Calu3 (cell line): Measurements from ENCODE around the gene IGIP. TPM values are rescaled to one million over a fixed set of nuclear protein-coding genes. Genes with fewer than 3 reads are reported as not detected.

Experiments used
- BruUV-seq: library from RNA; stranded (reverse); fragments of 400-500 nt; replicated peaks from 2 replicates; lab custom pipeline; 2021; lab: Mats Ljungman, UMichigan
- CTCF ChIA-PET: fragments of 300-600 bp; sonication (Branson Sonifier 250); formaldehyde crosslinking; loops from one replicate; lab custom pipeline; 2022; ENCODE audit warnings: antibody characterized with exemption; lab: Charles Lee
- DNase-seq: peaks from one replicate; pipeline ENCODE4 v3.0.0; 2022
- H3K27ac Mint-ChIP-seq: one replicate; pipeline ENCODE4 v1.8.0; 2022; ENCODE audit warnings: mixed read lengths; ENCODE audit not compliant: unreplicated experiment
- H3K27me3 Mint-ChIP-seq: one replicate; pipeline ENCODE4 v1.8.0; 2022; ENCODE audit warnings: mixed read lengths; ENCODE audit not compliant: unreplicated experiment
- H3K36me3 Mint-ChIP-seq: one replicate; pipeline ENCODE4 v1.8.0; 2022; ENCODE audit warnings: mild to moderate bottlenecking, moderate library complexity, mixed read lengths; ENCODE audit not compliant: insufficient read depth, unreplicated experiment
- H3K4me1 Mint-ChIP-seq: one replicate; pipeline ENCODE4 v1.8.0; 2022; ENCODE audit warnings: mild to moderate bottlenecking, low read depth, mixed read lengths; ENCODE audit not compliant: unreplicated experiment
- H3K4me3 Mint-ChIP-seq: one replicate; pipeline ENCODE4 v1.8.0; 2022; ENCODE audit warnings: mild to moderate bottlenecking, low read depth, moderate library complexity, mixed read lengths; ENCODE audit not compliant: unreplicated experiment
- H3K9me3 Mint-ChIP-seq: one replicate; pipeline ENCODE4 v1.8.0; 2022; ENCODE audit warnings: low read depth, mixed read lengths; ENCODE audit not compliant: unreplicated experiment
- intact Hi-C: fragments of 100-400 bp; cut with micrococcal nuclease; formaldehyde crosslinking; loops from one replicate; pipeline ENCODE4 v1.10.0; 2022; ENCODE audit not compliant: unreplicated experiment
- total RNA-seq: library from RNA; stranded (reverse); gene quantifications from 2 replicates; pipeline ENCODE4 v1.2.3, GENCODE V29; 2022
- TF ChIP-seq, protein P1 (sequence below): fragments of 200-600 bp; IDR thresholded peaks from one replicate; pipeline ENCODE4 v1.8.0; 2022; ENCODE audit warnings: antibody characterized with exemption; ENCODE audit not compliant: unreplicated experiment

Gene IGIP
- total RNA-seq, 1 experiment from 2014 or later = 6.2 TPM

DNA sequence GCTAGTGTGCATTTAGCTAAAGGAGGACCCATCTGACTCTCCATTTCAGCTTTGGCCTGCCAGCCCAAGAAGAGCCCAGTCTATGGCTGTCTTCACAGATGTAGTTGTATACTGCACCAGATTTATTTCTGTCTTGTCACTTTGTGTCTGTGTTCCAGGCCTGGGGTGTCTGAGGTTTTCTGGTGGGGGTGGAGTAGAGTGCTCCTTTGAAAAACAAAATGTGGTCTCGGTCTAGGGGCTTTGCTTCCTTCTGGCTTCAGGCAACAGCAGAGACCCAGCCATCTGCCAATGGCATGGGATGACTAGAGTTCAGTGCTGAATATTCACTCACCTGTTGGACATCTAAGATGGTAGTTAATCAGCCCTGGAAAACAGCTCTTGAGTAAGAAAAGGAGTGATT is 10.9 kb downstream of the IGIP start:
- TF ChIP-seq, protein P1, sequence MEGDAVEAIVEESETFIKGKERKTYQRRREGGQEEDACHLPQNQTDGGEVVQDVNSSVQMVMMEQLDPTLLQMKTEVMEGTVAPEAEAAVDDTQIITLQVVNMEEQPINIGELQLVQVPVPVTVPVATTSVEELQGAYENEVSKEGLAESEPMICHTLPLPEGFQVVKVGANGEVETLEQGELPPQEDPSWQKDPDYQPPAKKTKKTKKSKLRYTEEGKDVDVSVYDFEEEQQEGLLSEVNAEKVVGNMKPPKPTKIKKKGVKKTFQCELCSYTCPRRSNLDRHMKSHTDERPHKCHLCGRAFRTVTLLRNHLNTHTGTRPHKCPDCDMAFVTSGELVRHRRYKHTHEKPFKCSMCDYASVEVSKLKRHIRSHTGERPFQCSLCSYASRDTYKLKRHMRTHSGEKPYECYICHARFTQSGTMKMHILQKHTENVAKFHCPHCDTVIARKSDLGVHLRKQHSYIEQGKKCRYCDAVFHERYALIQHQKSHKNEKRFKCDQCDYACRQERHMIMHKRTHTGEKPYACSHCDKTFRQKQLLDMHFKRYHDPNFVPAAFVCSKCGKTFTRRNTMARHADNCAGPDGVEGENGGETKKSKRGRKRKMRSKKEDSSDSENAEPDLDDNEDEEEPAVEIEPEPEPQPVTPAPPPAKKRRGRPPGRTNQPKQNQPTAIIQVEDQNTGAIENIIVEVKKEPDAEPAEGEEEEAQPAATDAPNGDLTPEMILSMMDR = no peak
- Mint-ChIP-seq H3K36me3 (no peaks in the 10 kb centered on the region), H3K27ac (no peak overlapping the region), H3K4me3 (no peak overlapping the region), H3K9me3 (no peaks in the 10 kb centered on the region), H3K27me3 (peaks cover 14% of the 10 kb centered on the region), H3K4me1 (peaks cover 10% of the 10 kb centered on the region)
- CTCF ChIA-PET = interaction anchor here (1.4 kb wide), 1 partner anchor 18 kb away, joined by 3 read pairs; no protein-coding TSS in a partner anchor
- DNase-seq = no peak
- no TSS peak for BruUV-seq
- intact Hi-C loops = no loop called here

DNA sequence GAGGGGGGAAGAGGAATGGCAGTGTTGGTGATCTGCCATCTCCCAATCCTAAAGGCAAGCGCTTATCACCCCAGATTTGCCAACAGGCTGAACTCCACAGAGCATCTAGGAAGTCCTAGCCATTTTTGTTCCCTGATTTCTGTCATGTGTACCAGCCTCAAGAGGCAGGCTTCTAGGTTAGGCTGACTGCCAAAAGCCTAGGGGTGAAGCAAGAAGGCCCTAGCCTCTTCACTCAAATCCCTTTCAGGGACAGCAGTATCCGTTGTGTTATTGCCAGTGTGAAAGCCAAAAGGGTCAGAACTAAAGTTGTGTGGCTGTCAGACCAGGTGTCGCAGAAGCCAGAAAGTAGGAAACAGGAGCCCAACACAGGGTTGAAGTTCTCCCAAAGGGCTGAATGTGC is 14.7 kb downstream of the IGIP start:
- no peak for DNase-seq
- BruUV-seq = no TSS peak
- no peak overlapping the region for H3K4me3 Mint-ChIP-seq
- TF ChIP-seq, protein P1 = no peak
- H3K27ac Mint-ChIP-seq = no peak overlapping the region
- intact Hi-C loops = no loop called here
- no peaks in the 10 kb centered on the region for H3K9me3 Mint-ChIP-seq
- no peaks in the 10 kb centered on the region for H3K36me3 Mint-ChIP-seq
- peaks cover 11% of the 10 kb centered on the region for H3K4me1 Mint-ChIP-seq
- H3K27me3 Mint-ChIP-seq = peaks cover 22% of the 10 kb centered on the region
- CTCF ChIA-PET = no interaction called here

DNA sequence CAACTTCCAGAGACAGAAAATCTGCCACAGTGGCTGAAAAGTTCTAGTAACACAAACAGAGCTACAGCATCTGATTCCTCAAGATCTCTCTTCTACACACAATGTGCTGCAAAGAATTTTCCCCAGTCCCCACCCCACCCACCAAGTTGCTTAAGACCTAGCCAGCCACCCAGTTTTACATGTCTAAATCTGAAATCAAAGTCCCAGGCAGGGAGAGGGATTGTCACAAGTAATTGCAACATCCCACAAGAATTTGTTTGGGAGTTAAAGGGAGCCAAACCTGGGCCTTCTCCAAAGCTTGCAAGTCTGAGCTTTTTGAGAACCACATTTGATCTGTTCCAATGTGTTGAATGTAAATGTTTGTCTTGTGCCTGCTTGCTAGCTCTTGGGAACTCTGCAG is 15.5 kb downstream of the IGIP start:
- H3K36me3 Mint-ChIP-seq = no peaks in the 10 kb centered on the region
- CTCF ChIA-PET = interaction anchor here (2.1 kb wide), 1 partner anchor 66 kb away, joined by 6 read pairs; no protein-coding TSS in a partner anchor
- H3K4me3 Mint-ChIP-seq = no peak overlapping the region
- BruUV-seq = no TSS peak
- H3K27me3 Mint-ChIP-seq = peaks cover 30% of the 10 kb centered on the region
- H3K27ac Mint-ChIP-seq = no peak overlapping the region
- no peak for DNase-seq
- intact Hi-C loops = no loop called here
- H3K4me1 Mint-ChIP-seq = peaks cover 15% of the 10 kb centered on the region
- no peaks in the 10 kb centered on the region for H3K9me3 Mint-ChIP-seq
- TF ChIP-seq, protein P1 = no peak

DNA sequence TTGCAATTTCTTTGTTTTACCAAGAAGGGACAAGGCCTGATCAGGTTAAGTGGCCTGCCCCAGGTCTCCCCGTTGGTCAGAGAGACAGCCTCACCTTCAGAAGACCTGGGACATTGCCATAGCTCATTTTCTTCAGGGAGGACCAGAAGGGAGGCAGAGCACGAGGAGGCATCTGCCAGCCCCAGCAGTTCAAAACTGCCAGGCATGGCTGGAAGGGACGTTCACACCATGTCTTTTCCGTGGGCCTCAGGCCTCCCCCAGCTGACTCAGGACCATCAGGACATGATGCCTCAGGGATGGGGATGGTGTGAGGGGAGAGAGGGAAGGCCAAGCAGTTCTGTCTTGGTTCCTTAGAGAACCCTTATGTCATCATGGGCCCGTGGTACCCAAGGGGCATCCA is 16.5 kb downstream of the IGIP start:
- Mint-ChIP-seq H3K27ac (no peak overlapping the region), H3K4me1 (peaks cover 15% of the 10 kb centered on the region), H3K4me3 (no peak overlapping the region), H3K36me3 (no peaks in the 10 kb centered on the region), H3K27me3 (peaks cover 35% of the 10 kb centered on the region), H3K9me3 (no peaks in the 10 kb centered on the region)
- TF ChIP-seq, protein P1 = no peak
- BruUV-seq = no TSS peak
- intact Hi-C loops = no loop called here
- CTCF ChIA-PET = interaction anchor here (2.1 kb wide), 1 partner anchor 67 kb away, joined by 6 read pairs; no protein-coding TSS in a partner anchor
- DNase-seq = no peak
